Measurements from ENCODE around the gene CRLF3.
A peak's percentile ranks its signal among the peaks of the same experiment; 100 is the strongest.

Gene CRLF3

GRCh38 chr17:30838202-30838807 is 13.8 kb upstream of the CRLF3 start:
- TF ChIP-seq CTCF (IDR thresholded peaks at IDR 0.05) (no peak), ZFX (IDR thresholded peaks at IDR 0.05; ENCODE audit: borderline replicate concordance) (no peak)
- no peak overlapping the region for H3K27ac ChIP-seq

- no peak for TF ChIP-seq ZFX (IDR thresholded peaks at IDR 0.05; ENCODE audit: borderline replicate concordance)
- TF ChIP-seq CTCF (IDR thresholded peaks at IDR 0.05) = no peak
- H3K27ac ChIP-seq = peak overlapping the region; percentile 82
These were observed 8.1 kb upstream of the CRLF3 start for GRCh38 chr17:30832438-30833124.

- no peak for TF ChIP-seq ZFX (IDR thresholded peaks at IDR 0.05; ENCODE audit: borderline replicate concordance)
- H3K27ac ChIP-seq = peak within 1 kb of the TSS; percentile 82
These were observed 7.4 kb upstream of the CRLF3 start, which contains the start of gene ATAD5 for GRCh38 chr17:30831663-30832437. Gene ATAD5 (plus strand): TSS chr17:30831966. CDS start chr17:30832348, 382 bp downstream.

- H3K27ac ChIP-seq = peak overlapping the region; percentile 82
- TF ChIP-seq ZFX (IDR thresholded peaks at IDR 0.05; ENCODE audit: borderline replicate concordance) (no peak), CTCF (IDR thresholded peaks at IDR 0.05) (no peak)
These were observed 6.8 kb upstream of the CRLF3 start for GRCh38 chr17:30831257-30831656.

GRCh38 chr17:30829022-30829421 is 4.5 kb upstream of the CRLF3 start:
- no peak overlapping the region for H3K27ac ChIP-seq
- TF ChIP-seq CTCF (IDR thresholded peaks at IDR 0.05) = no peak
- TF ChIP-seq ZFX (IDR thresholded peaks at IDR 0.05; ENCODE audit: borderline replicate concordance) = no peak

- TF ChIP-seq ZFX (IDR thresholded peaks at IDR 0.05; ENCODE audit: borderline replicate concordance) (no peak), CTCF (IDR thresholded peaks at IDR 0.05) (no peak)
These were observed 2.6 kb upstream of the CRLF3 start for GRCh38 chr17:30827082-30827481.

GRCh38 chr17:30824002-30824355 is 513 bp downstream of the CRLF3 start:
- TF ChIP-seq ZFX (IDR thresholded peaks at IDR 0.05; ENCODE audit: borderline replicate concordance) (no peak), CTCF (IDR thresholded peaks at IDR 0.05) (no peak)
- H3K27ac ChIP-seq = peak overlapping the region; percentile 75

More at GRCh38 chr17:30827082-30827481, 2.6 kb upstream of the CRLF3 start:
- no peak overlapping the region for H3K27ac ChIP-seq
